K562 (cell line): ENCODE results near the gene SFXN3. TPM values are rescaled to one million over a fixed set of nuclear protein-coding genes. Genes with fewer than 3 reads are reported as not detected.

Experiments used
- CTBP1 ChIP-seq: fragments of 450-650 bp; IDR thresholded peaks from 2 replicates; pipeline ENCODE4 v1.6.1; 2016; ENCODE audit warnings: borderline replicate concordance
- GATA2 ChIP-seq: sonication (generic); formaldehyde crosslinking; IDR thresholded peaks from 2 replicates; pipeline ENCODE4 v1.4.0; 2020; ENCODE audit warnings: mild to moderate bottlenecking, missing genetic modification reagents
- JUN ChIP-seq, 2 experiments: sonication (generic) in 1 of 2; formaldehyde crosslinking in 1 of 2; IDR thresholded peaks; 2 replicates each; pipeline versions ENCODE4 v1.6.1 to v1.8.0; 2012 to 2022; ENCODE audit warnings: borderline replicate concordance in 2 of 2, mild to moderate bottlenecking in 2 of 2, improper control_type of control experiment in 1 of 2, low read depth in 1 of 2, low read length in 1 of 2, missing genetic modification reagents in 1 of 2
- KDM1A ChIP-seq, 2 experiments: fragments of 450-650 bp; IDR thresholded peaks; 2 replicates each; pipeline ENCODE4 v1.6.1; 2016; ENCODE audit warnings: mild to moderate bottlenecking in 2 of 2
- NCOR1 ChIP-seq: fragments of 450-650 bp; IDR thresholded peaks from 2 replicates; pipeline ENCODE4 v1.6.1; 2016; ENCODE audit warnings: mild to moderate bottlenecking, moderate library complexity
- NRF1 ChIP-seq, 2 experiments: fragments of 450-650 bp; IDR thresholded peaks in 1 of 2; conservative IDR thresholded peaks in 1 of 2; 2 replicates each; pipeline ENCODE4 v1.6.1; 2014; ENCODE audit warnings: mild to moderate bottlenecking in 2 of 2
- SAFB2 ChIP-seq: fragments of 200-400 bp; formaldehyde crosslinking; IDR thresholded peaks from 2 replicates; pipeline ENCODE4 v1.6.1; 2018; ENCODE audit warnings: borderline replicate concordance, low read length, low read depth, moderate library complexity; ENCODE audit not compliant: severe bottlenecking
- SETDB1 ChIP-seq: IDR thresholded peaks from one replicate; pipeline ENCODE4 v1.6.1; 2012; ENCODE audit warnings: low read length, control low read depth, inconsistent platforms
- SMAD4 ChIP-seq: fragments of 250-450 bp; sonication (Bioruptor Pico); conservative IDR thresholded peaks from 2 replicates; pipeline ENCODE4 v1.8.0; 2021; ENCODE audit warnings: inconsistent platforms, mild to moderate bottlenecking, moderate library complexity
- ZFX ChIP-seq: sonication (generic); formaldehyde crosslinking; IDR thresholded peaks from 2 replicates; pipeline ENCODE4 v1.8.0; 2022; ENCODE audit warnings: mild to moderate bottlenecking, missing genetic modification reagents, moderate library complexity
- polyA plus RNA-seq, 8 experiments: library from polyadenylated mRNA; depleted of rRNA in 4 of 8; stranded (reverse) in 5 of 8; unstranded in 3 of 8; fragments of >200 nt; fragmentation: Nextera tagmentation in 2 of 8; fragmentation: Illumina TruSeq in 1 of 8; extraction: Ambion mirVana in 2 of 8; extraction: Trizol in 1 of 8; gene quantifications; 2 replicates each; pipeline versions ENCODE4 v1.2.1 to v1.2.3, GENCODE V29; 2011 to 2014; ENCODE audit warnings: inconsistent platforms in 1 of 8, missing spikeins in 1 of 8
- total RNA-seq, 7 experiments: library from RNA; depleted of rRNA in 6 of 7; stranded (reverse); fragments of >200 nt in 6 of 7; fragmentation: Illumina TruSeq in 2 of 7; extraction: Trizol in 2 of 7; gene quantifications; 2 replicates each; pipeline versions ENCODE4 v1.2.1 to v1.2.3, GENCODE V29; 2011 to 2021; ENCODE audit warnings: low replicate concordance in 1 of 7
- TF ChIP-seq, protein P1 (sequence below), 2 experiments: IDR thresholded peaks; 2 replicates each; pipeline ENCODE4 v1.6.1; 2012; ENCODE audit warnings: improper control_type of control experiment in 2 of 2, low read depth in 2 of 2, low read length in 2 of 2, borderline replicate concordance in 1 of 2
- TF ChIP-seq, protein P2 (sequence below): fragments of 250-450 bp; sonication (Bioruptor Pico); IDR thresholded peaks from 2 replicates; pipeline ENCODE4 v1.8.0; 2021; ENCODE audit warnings: moderate library complexity, mild to moderate bottlenecking, inconsistent platforms
- TF ChIP-seq, protein P3 (sequence below): fragments of 250-450 bp; sonication (Bioruptor Pico); IDR thresholded peaks from 2 replicates; pipeline ENCODE4 v1.4.0; 2020; ENCODE audit warnings: mild to moderate bottlenecking, moderate library complexity, borderline replicate concordance
- TF ChIP-seq, protein P4 (sequence below), 2 experiments: IDR thresholded peaks; 2 replicates each; pipeline ENCODE4 v1.6.1; 2011; ENCODE audit warnings: borderline replicate concordance in 1 of 2, control low read depth in 1 of 2, low read depth in 1 of 2, low read length in 1 of 2, mild to moderate bottlenecking in 1 of 2, mixed read lengths in 1 of 2, moderate library complexity in 1 of 2; ENCODE audit not compliant: insufficient read depth in 1 of 2, insufficient read length in 1 of 2, poor library complexity in 1 of 2, severe bottlenecking in 1 of 2; ENCODE audit errors: extremely low read depth in 1 of 2
- TF ChIP-seq, protein P5 (sequence below): fragments of 450-650 bp; IDR thresholded peaks from 2 replicates; pipeline ENCODE4 v1.6.1; 2016; ENCODE audit warnings: low read depth, mild to moderate bottlenecking, moderate library complexity

The SFXN3 gene
- total and polyA plus RNA-seq, 9 of the 15 experiments (the other 6 are each of a cell fraction or from before 2014, with no cell fraction given) = 0.24 to 4.6 (median 0.86) TPM

DNA sequence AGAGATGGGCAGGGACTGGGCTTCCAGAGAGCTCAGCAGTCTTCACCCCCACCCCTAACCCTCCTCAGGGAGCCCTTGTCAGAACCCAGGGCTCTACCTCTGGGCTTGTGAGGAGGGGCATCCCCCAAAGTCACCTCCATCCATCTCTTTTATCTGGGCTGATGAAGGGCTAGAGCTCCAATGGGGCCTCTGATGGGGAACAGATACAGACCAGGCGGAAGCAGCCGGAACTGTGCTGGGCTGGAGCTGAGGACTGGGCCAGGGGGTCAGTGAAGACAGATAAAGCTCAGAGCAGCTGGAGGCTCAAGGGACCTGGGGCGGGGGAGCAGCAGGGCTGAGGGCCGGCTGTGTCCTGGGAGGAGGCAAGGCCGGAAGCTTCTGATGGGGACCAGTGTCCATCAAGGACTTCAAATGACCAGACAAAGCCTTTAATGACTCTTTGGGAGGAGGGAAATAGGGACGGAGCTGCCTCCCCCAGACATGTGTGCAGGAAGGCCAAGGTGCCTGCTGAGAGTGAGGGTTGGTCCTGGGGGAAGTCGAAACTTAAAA, 40.9 kb downstream of the SFXN3 start (continued):
- TF ChIP-seq KDM1A (IDR thresholded peaks at IDR 0.05) (no peak), GATA2 (peak; percentile 49; the same call in 1 of the 2 replicates), SAFB2 (no peak), SETDB1 (no peak), NRF1 (conservative IDR thresholded peaks at IDR 0.05 in 1 of 2, IDR thresholded peaks at IDR 0.05 in 1 of 2) (no peak), SMAD4 (CRISPR knock-in tag) (peak; percentile 34; the same call in 1 of the 2 replicates), JUN (IDR thresholded peaks at IDR 0.05; ENCODE audit: borderline replicate concordance, low read depth, low read length) (no peak), JUN (CRISPR knock-in tag; IDR thresholded peaks at IDR 0.05; ENCODE audit: borderline replicate concordance) (no peak), NCOR1 (no peak; the same call in 1 of the 2 replicates), CTBP1 (0 out of 2 replicates have a peak, but pooled peaks have one; percentile 16), ZFX (CRISPR knock-in tag) (no peak)
- TF ChIP-seq, protein P1, sequence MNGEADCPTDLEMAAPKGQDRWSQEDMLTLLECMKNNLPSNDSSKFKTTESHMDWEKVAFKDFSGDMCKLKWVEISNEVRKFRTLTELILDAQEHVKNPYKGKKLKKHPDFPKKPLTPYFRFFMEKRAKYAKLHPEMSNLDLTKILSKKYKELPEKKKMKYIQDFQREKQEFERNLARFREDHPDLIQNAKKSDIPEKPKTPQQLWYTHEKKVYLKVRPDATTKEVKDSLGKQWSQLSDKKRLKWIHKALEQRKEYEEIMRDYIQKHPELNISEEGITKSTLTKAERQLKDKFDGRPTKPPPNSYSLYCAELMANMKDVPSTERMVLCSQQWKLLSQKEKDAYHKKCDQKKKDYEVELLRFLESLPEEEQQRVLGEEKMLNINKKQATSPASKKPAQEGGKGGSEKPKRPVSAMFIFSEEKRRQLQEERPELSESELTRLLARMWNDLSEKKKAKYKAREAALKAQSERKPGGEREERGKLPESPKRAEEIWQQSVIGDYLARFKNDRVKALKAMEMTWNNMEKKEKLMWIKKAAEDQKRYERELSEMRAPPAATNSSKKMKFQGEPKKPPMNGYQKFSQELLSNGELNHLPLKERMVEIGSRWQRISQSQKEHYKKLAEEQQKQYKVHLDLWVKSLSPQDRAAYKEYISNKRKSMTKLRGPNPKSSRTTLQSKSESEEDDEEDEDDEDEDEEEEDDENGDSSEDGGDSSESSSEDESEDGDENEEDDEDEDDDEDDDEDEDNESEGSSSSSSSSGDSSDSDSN (IDR thresholded peaks at IDR 0.05; ENCODE audit: borderline replicate concordance in 1 of 2, low read depth in 2 of 2, low read length in 2 of 2) = 0 out of 4 replicates have a peak, but pooled peaks of 1 of the 2 experiments have one; percentile 36
- TF ChIP-seq, protein P2, sequence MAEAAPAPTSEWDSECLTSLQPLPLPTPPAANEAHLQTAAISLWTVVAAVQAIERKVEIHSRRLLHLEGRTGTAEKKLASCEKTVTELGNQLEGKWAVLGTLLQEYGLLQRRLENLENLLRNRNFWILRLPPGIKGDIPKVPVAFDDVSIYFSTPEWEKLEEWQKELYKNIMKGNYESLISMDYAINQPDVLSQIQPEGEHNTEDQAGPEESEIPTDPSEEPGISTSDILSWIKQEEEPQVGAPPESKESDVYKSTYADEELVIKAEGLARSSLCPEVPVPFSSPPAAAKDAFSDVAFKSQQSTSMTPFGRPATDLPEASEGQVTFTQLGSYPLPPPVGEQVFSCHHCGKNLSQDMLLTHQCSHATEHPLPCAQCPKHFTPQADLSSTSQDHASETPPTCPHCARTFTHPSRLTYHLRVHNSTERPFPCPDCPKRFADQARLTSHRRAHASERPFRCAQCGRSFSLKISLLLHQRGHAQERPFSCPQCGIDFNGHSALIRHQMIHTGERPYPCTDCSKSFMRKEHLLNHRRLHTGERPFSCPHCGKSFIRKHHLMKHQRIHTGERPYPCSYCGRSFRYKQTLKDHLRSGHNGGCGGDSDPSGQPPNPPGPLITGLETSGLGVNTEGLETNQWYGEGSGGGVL (CRISPR knock-in tag) = no peak
- TF ChIP-seq, protein P3, sequence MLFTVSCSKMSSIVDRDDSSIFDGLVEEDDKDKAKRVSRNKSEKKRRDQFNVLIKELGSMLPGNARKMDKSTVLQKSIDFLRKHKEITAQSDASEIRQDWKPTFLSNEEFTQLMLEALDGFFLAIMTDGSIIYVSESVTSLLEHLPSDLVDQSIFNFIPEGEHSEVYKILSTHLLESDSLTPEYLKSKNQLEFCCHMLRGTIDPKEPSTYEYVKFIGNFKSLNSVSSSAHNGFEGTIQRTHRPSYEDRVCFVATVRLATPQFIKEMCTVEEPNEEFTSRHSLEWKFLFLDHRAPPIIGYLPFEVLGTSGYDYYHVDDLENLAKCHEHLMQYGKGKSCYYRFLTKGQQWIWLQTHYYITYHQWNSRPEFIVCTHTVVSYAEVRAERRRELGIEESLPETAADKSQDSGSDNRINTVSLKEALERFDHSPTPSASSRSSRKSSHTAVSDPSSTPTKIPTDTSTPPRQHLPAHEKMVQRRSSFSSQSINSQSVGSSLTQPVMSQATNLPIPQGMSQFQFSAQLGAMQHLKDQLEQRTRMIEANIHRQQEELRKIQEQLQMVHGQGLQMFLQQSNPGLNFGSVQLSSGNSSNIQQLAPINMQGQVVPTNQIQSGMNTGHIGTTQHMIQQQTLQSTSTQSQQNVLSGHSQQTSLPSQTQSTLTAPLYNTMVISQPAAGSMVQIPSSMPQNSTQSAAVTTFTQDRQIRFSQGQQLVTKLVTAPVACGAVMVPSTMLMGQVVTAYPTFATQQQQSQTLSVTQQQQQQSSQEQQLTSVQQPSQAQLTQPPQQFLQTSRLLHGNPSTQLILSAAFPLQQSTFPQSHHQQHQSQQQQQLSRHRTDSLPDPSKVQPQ = no peak
- TF ChIP-seq, protein P4, sequence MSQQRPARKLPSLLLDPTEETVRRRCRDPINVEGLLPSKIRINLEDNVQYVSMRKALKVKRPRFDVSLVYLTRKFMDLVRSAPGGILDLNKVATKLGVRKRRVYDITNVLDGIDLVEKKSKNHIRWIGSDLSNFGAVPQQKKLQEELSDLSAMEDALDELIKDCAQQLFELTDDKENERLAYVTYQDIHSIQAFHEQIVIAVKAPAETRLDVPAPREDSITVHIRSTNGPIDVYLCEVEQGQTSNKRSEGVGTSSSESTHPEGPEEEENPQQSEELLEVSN (IDR thresholded peaks at IDR 0.05; ENCODE audit: borderline replicate concordance in 1 of 2, extremely low read depth in 1 of 2, insufficient read depth in 1 of 2, insufficient read length in 1 of 2, low read depth in 1 of 2, low read length in 1 of 2, poor library complexity in 1 of 2, severe bottlenecking in 1 of 2) = peak in 1 of 2 experiments; percentile 43
- TF ChIP-seq, protein P5, sequence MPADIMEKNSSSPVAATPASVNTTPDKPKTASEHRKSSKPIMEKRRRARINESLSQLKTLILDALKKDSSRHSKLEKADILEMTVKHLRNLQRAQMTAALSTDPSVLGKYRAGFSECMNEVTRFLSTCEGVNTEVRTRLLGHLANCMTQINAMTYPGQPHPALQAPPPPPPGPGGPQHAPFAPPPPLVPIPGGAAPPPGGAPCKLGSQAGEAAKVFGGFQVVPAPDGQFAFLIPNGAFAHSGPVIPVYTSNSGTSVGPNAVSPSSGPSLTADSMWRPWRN = no peak
